Activated CD4-positive, alpha-beta T cell treated with anti-CD3 and anti-CD28 coated beads for 36 hours (primary cell): Measurements from ENCODE around the gene WDR73. TPM values are rescaled to one million over a fixed set of nuclear protein-coding genes. Genes with fewer than 3 reads are reported as not detected.
"Not testable (repeated sequence)": the region's sequence is repeated elsewhere in the genome, so short reads cannot be mapped to it uniquely, and the experiment has no call there.

Experiments used
- ATAC-seq: fragments of 200-7000 bp; cut with Tn5 transposase; one replicate; pipeline ENCODE4 v1.10.0; 2021; ENCODE audit warnings: mild to moderate bottlenecking, moderate library complexity
- CTCF ChIA-PET: fragments of 350-600 bp; sonication (Branson Sonifier 250); formaldehyde crosslinking; loops from one replicate; lab custom pipeline; 2021; ENCODE audit warnings: antibody characterized with exemption; lab: Charles Lee
- POLR2A ChIA-PET: fragments of 350-600 bp; sonication (Branson Sonifier 250); formaldehyde crosslinking; loops from one replicate; lab custom pipeline; 2021; ENCODE audit warnings: antibody characterized with exemption, inconsistent platforms; lab: Charles Lee
- DNase-seq: peaks from one replicate; pipeline ENCODE4 v3.0.0-alpha.2; 2020
- H3K27ac Mint-ChIP-seq: one replicate; pipeline ENCODE4 v1.8.0; 2021; ENCODE audit warnings: mixed read lengths
- H3K27me3 Mint-ChIP-seq: one replicate; pipeline ENCODE4 v1.8.0; 2021; ENCODE audit warnings: mixed read lengths
- H3K36me3 Mint-ChIP-seq: one replicate; pipeline ENCODE4 v1.8.0; 2021; ENCODE audit warnings: low read depth, mixed read lengths
- H3K4me1 Mint-ChIP-seq: one replicate; pipeline ENCODE4 v1.8.0; 2021; ENCODE audit warnings: mixed read lengths
- H3K4me3 Mint-ChIP-seq: one replicate; pipeline ENCODE4 v1.8.0; 2021; ENCODE audit warnings: mild to moderate bottlenecking, moderate library complexity, mixed read lengths
- H3K9me3 Mint-ChIP-seq: one replicate; pipeline ENCODE4 v1.8.0; 2021; ENCODE audit warnings: low read depth, mixed read lengths
- intact Hi-C, 2 experiments: fragments of 100-400 bp; cut with DNase I in 1 of 2; cut with micrococcal nuclease in 1 of 2; formaldehyde crosslinking; loops; one replicate each; pipeline versions ENCODE4 v1.14.2 to v1.15.1; 2022 to 2024; cut with DNase I, micrococcal nuclease
- total RNA-seq, 2 experiments: library from RNA; stranded (reverse); gene quantifications; one replicate each; pipeline ENCODE4 v1.2.3, GENCODE V29; 2021

WDR73 gene
- total RNA-seq, 2 experiments from 2014 or later: 12.4 to 13.3 TPM

DNA sequence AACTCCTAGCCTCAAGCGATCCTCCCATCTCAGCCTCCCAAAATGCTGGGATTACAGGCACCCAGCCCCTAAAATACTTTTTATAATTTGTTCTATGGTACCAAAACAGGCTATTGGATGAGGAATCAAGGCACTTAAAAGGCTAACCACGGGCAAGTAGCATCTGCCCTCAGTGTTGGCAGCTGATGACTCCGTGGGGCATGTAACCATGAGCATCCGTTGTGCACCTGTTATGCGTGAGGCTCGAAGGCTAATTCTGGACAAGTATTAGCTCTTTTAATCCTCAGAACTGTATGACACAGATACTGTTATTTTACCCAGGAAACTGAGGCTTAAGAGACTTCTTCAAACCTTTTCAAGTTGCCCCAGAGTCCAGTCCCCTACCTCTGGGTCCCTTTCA lies 10.2 kb downstream of the WDR73 start:
- Mint-ChIP-seq H3K27me3 (no peaks in the 10 kb centered on the region), H3K4me1 (peaks cover 16% of the 10 kb centered on the region), H3K4me3 (no peak overlapping the region), H3K27ac (peak overlapping the region; percentile 37), H3K9me3 (no peaks in the 10 kb centered on the region), H3K36me3 (peaks cover 63% of the 10 kb centered on the region)
- DNase-seq (no peak), ATAC-seq (no peak)
- POLR2A ChIA-PET: no interaction called here
- CTCF ChIA-PET: interaction anchor here (1.2 kb wide), 1 partner anchor 46 kb away, joined by 3 read pairs; no protein-coding TSS in a partner anchor
- intact Hi-C loops: no loop called here

DNA sequence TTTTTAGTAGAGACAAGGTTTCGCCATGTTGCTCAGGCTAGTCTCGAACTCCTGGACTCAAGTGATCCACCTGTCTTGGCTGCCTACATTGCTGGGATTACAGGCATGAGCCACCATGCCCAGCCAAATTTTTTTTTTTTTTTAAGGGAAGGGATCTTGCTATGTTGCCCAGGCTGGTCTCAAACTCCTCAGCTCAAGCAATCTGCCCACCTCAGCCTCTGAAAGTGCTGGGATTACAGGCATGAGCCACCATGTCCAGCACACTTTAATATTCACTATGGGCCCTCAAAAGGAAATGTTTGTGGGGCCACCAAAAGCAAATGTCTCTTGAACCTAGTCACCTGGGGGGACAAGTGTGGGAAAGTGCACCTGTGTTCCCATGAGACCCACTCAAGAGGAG lies 11.4 kb downstream of the WDR73 start:
- H3K27me3 Mint-ChIP-seq, H3K27ac Mint-ChIP-seq, H3K9me3 Mint-ChIP-seq, H3K4me3 Mint-ChIP-seq, intact Hi-C loops, DNase-seq, ATAC-seq: not testable (repeated sequence)
- POLR2A ChIA-PET: interaction anchor here (0.6 kb wide), 1 partner anchor 76 kb away, joined by 5 read pairs; no protein-coding TSS in a partner anchor
- Mint-ChIP-seq H3K4me1 (peaks cover 15% of the 10 kb centered on the region), H3K36me3 (peaks cover 63% of the 10 kb centered on the region)
- CTCF ChIA-PET: interaction anchor here (0.6 to 1.2 kb wide), 2 partner anchors 16 to 68 kb away, joined by 3 read pairs; no protein-coding TSS in a partner anchor

DNA sequence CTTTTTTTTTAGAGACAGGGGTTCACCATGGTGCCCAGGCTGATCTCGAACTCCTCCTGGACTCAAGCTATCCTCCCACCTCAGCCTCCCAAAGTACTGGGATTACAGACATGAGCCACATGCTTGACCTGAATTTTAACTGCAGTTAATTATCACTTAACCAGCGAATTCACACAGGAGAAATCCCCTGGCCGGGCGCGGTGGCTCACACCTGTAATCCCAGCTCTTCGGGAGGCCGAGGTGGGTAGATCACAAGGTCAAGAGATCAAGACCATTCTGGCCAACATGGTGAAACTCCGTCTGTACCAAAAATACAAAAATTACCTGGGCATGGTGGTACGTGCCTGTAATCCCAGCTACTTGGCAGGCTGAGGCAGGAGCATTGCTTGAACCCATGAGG lies 12.2 kb downstream of the WDR73 start:
- POLR2A ChIA-PET, H3K9me3 Mint-ChIP-seq, H3K4me3 Mint-ChIP-seq, CTCF ChIA-PET, ATAC-seq, H3K27ac Mint-ChIP-seq, DNase-seq, H3K27me3 Mint-ChIP-seq, intact Hi-C loops: not testable (repeated sequence)
- Mint-ChIP-seq H3K4me1 (peaks cover 19% of the 10 kb centered on the region), H3K36me3 (peaks cover 64% of the 10 kb centered on the region)

DNA sequence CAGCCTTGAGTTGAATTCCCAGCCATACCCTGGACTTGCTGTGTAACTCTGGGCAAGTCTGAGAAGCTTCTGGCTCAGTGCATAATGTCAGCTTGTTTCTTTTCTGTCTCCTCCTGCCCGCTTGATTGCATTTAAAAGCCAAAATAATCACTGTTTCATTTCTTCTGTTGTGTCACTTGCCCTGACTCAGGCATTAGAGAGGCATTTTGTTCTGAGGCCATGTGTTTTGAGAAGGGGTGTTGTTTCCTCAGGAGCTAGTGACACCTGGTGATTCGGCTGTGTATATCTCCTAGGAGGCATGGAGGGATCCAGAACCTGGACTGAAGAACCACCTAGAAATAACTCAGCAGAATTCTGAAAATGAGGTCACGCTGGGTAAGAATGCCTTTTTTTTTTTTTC lies 16.0 kb downstream of the WDR73 start:
- intact Hi-C loops: loop anchor here (5.0 to 10.0 kb wide), 3 partner anchors 767 to 1159 kb away; partner anchors contain the start of gene KLHL25 (in 1 of the 2)
- peaks cover 66% of the 10 kb centered on the region for H3K36me3 Mint-ChIP-seq

DNA sequence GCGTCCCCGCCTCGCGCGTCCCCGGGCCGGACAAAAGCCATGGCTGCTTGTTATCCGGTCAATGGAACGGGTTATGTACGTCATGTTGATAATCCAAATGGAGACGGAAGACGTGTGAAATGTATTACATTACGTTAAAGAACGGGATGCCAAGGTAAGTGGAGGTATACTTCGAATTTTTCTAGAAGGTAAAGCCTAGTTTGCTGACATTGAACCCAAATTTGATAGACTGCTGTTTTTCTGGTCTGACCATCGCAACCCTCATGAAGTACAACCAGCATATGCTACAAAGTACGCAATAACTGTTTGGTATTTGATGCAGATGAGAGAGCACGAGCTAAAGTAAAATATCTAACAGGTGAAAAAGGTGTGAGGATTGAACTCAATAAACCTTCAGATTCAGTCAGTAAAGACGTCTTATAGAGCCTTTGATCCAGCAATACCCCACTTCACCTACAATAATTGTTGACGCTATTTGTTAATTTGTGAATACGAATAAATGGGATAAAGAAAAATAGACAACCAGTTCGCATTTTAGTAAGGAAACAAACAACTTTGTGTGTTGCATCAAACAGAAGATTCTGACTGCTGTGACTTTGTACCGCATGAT lies 19.8 kb downstream of the WDR73 start:
- peak overlapping the region; percentile 93 for H3K4me3 Mint-ChIP-seq
- H3K9me3 Mint-ChIP-seq: no peaks in the 10 kb centered on the region
- peaks cover 45% of the 10 kb centered on the region for H3K36me3 Mint-ChIP-seq
- DNase-seq: no peak
- ChIA-PET POLR2A (no interaction called here), CTCF (interaction anchor here (0.8 to 2.0 kb wide), 10 partner anchors 9 to 80 kb away, joined by 3 to 6 read pairs (median 3); partner anchors contain the start of gene WDR73)
- no peak for ATAC-seq
- H3K27me3 Mint-ChIP-seq: no peaks in the 10 kb centered on the region
- H3K4me1 Mint-ChIP-seq: peaks cover 48% of the 10 kb centered on the region
- peak overlapping the region; percentile 85 for H3K27ac Mint-ChIP-seq
- intact Hi-C loops: loop anchor here (5.0 to 10.0 kb wide), 3 partner anchors 47 to 1160 kb away; partner anchors contain the start of gene KLHL25 (in 1 of the 2)

More for the DNA sequence above, 16.0 kb downstream of the WDR73 start:
- Mint-ChIP-seq H3K9me3 (no peaks in the 10 kb centered on the region), H3K27ac (peak overlapping the region; percentile 82), H3K4me1 (peaks cover 38% of the 10 kb centered on the region), H3K4me3 (no peak overlapping the region), H3K27me3 (no peaks in the 10 kb centered on the region)
- CTCF ChIA-PET: interaction anchor here (0.6 to 1.2 kb wide), 10 partner anchors 11 to 100 kb away, joined by 3 to 4 read pairs (median 3); partner anchors contain the start of gene WDR73
- peak; percentile 15 for ATAC-seq
- no peak for DNase-seq
- POLR2A ChIA-PET: interaction anchor here (0.7 kb wide), 1 partner anchor 34 kb away, joined by 5 read pairs; no protein-coding TSS in a partner anchor

DNA sequence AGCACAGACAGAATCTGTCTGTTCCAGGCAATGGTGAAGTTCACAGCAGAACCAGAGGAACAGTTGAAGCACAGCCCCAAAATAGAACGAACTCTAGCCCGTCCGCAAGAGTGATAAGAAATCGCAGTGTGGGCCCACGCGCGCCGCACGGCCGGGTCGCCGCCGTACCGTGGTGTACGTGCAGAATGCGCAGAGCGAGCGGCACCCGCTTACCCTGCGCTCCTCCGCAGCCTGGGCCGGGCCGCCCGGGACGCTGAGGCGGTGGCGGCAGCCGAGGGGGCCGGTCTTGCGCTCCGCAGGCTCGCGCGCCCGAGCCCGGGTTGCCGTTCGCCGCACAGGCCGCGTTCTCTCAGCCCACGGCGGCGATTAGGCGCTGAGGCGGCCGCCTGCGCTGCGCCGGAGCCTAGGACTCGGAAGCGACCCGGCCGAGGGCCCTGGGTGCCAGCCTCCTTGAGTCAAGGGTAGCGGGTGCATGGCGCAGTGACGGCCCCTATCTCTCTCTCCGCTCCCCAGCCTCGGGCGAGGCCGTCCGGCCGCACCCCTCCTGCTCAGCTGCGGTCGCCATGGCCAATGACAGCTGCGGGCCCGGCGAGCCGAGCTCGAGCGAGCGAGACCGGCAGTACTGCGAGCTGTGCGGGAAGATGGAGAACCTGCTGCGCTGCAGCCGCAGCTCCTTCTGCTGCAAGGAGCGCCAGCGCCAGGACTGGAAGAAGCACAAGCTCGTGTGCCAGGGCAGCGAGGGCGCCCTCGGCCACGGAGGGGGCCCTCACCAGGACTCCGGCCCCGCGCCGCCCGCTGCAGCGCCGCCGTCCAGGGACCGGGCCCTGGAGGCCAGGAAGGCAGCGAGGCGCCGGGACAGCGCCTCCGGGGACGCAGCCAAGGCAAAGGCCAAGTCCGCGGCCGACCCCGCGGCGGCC lies 20.5 kb downstream of the WDR73 start:
- ATAC-seq: peak; percentile 57
- Mint-ChIP-seq H3K4me1 (peaks cover 45% of the 10 kb centered on the region), H3K27ac (peak overlapping the region; percentile 99), H3K4me3 (peak overlapping the region; percentile 93), H3K36me3 (peaks cover 39% of the 10 kb centered on the region), H3K9me3 (no peaks in the 10 kb centered on the region), H3K27me3 (no peaks in the 10 kb centered on the region)
- POLR2A ChIA-PET: no interaction called here
- DNase-seq: peak; percentile 87
- intact Hi-C loops: loop anchor here (1.0 to 10.0 kb wide), 6 partner anchors 45 to 1161 kb away; partner anchors contain the start of genes KLHL25 (in 1 of the 2) and SEC11A (in 1 of the 2)
- CTCF ChIA-PET: interaction anchor here (0.6 to 1.3 kb wide), 4 partner anchors 8 to 308 kb away, joined by 3 to 4 read pairs (median 3); no protein-coding TSS in a partner anchor

DNA sequence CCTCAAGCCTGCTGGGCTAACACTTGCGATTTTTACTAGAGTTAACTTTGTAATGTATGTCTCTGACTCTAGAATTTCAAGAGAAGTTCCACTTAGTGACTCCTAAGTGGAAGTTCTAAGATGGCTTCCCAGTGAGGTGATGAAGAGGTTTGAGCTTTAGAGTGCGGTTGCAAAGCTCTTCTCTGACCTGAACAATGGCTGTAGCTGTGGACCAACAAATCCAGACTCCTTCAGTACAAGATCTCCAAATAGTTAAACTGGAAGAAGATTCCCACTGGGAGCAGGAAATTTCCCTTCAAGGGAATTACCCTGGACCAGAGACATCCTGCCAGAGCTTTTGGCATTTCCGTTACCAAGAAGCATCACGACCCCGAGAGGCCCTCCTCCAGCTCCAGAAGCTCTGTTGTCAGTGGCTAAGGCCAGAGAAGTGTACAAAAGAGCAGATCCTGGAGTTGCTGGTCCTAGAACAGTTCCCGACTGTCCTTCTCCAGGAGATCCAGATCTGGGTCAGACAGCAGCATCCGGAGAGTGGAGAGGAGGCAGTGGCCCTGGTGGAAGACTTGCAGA lies 22.3 kb downstream of the WDR73 start:
- Mint-ChIP-seq H3K4me3 (peak overlapping the region; percentile 93), H3K27me3 (no peaks in the 10 kb centered on the region), H3K9me3 (no peaks in the 10 kb centered on the region), H3K4me1 (peaks cover 34% of the 10 kb centered on the region), H3K27ac (peak overlapping the region; percentile 94), H3K36me3 (peaks cover 27% of the 10 kb centered on the region)
- intact Hi-C loops: loop anchor here (1.0 to 10.0 kb wide), 9 partner anchors 23 to 1163 kb away; partner anchors contain the start of genes WDR73 (in 2 of the 2), ZNF592 (in 2 of the 2), KLHL25 (in 1 of the 2) and PDE8A (in 1 of the 2)
- DNase-seq: no peak
- ATAC-seq: peak; percentile 3
- CTCF ChIA-PET: interaction anchor here (0.7 to 2.9 kb wide), 15 partner anchors 9 to 350 kb away, joined by 3 to 13 read pairs (median 3); partner anchors contain the start of gene ZSCAN2
- POLR2A ChIA-PET: interaction anchor here (0.6 to 1.1 kb wide), 7 partner anchors 20 to 349 kb away, joined by 3 to 6 read pairs (median 4); partner anchors contain the start of gene WDR73

DNA sequence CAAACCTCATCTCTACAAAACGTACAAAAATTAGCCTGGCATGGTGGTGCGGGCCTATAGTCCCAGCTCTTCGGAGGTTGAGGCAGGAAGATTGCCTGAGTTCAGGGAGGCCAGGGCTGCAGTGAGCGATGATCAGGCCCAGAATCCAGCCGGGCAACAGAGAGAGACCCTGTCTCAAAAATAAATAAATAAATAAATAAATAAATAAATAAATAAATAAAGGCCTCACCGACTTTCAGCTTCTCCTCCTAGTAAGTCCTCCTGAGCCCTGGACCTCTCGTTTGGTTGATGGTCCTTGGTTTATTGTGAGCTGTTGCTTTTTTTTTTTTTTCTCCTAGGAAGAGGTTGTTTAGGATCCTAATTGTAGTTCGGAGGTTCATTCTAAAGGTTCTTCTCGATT lies 25.1 kb downstream of the WDR73 start:
- intact Hi-C loops: no loop called here
- Mint-ChIP-seq H3K36me3 (peaks cover 11% of the 10 kb centered on the region), H3K27me3 (no peaks in the 10 kb centered on the region), H3K9me3 (no peaks in the 10 kb centered on the region), H3K27ac (no peak overlapping the region), H3K4me1 (peaks cover 17% of the 10 kb centered on the region), H3K4me3 (no peak overlapping the region)
- ChIA-PET CTCF (interaction anchor here (0.6 to 1.9 kb wide), 3 partner anchors 35 to 654 kb away, joined by 3 to 4 read pairs (median 3); no protein-coding TSS in a partner anchor), POLR2A (interaction anchor here (0.6 kb wide), 1 partner anchor 107 kb away, joined by 3 read pairs; no protein-coding TSS in a partner anchor)
- no peak for DNase-seq
- no peak for ATAC-seq

DNA sequence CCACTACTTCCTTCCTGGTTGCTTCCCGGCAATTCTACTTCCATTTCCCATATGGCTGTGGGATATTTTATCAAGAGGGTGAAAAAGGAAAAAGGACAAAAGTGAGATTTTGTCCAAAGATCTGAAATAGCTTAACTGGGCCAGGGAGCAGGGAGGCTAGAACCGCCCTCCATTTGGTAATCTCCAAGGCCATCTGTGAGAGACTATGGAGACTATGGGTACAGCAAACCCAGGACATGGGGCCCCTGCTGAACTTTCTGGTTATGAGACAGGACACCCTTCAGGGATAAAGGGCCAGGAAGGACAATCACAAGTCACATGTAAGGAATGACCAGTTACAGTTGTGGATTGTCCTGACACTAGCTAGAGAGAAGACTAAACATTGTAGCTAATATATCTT lies 29.0 kb downstream of the WDR73 start:
- no peak for DNase-seq
- no peak overlapping the region for H3K27ac Mint-ChIP-seq
- CTCF ChIA-PET: interaction anchor here (1.0 to 1.4 kb wide), 2 partner anchors 10 to 19 kb away, joined by 3 read pairs; no protein-coding TSS in a partner anchor

DNA sequence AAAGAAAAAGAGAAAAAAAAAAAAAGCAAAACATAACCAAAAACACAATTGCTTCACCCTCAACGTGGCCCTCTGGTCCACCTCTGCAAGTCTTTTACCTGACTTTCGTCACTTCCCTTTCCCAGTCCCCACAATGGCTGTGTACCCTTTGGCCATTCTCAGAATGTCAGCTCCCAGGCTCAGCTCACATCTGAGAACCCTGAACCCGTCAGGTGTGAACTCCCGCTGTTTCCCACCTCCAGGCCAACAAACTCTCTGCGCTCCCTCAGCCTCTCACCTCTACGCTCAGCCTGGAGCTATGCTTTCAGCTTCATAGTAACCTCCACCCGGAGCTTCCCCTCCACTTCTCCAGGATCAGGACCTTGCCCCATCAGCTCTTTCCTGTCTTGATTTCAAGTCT lies 29.7 kb downstream of the WDR73 start:
- ChIA-PET CTCF (interaction anchor here (1.0 kb wide), 1 partner anchor 19 kb away, joined by 3 read pairs; no protein-coding TSS in a partner anchor), POLR2A (interaction anchor here (0.7 kb wide), 1 partner anchor 197 kb away, joined by 3 read pairs; no protein-coding TSS in a partner anchor)
- DNase-seq (no peak), ATAC-seq (no peak)
- intact Hi-C loops: no loop called here
- Mint-ChIP-seq H3K36me3 (peaks cover 43% of the 10 kb centered on the region), H3K27ac (no peak overlapping the region), H3K27me3 (no peaks in the 10 kb centered on the region), H3K4me1 (no peaks in the 10 kb centered on the region), H3K9me3 (peaks cover 23% of the 10 kb centered on the region), H3K4me3 (no peak overlapping the region)

More for the DNA sequence above, 29.0 kb downstream of the WDR73 start:
- Mint-ChIP-seq H3K36me3 (peaks cover 37% of the 10 kb centered on the region), H3K9me3 (peaks cover 20% of the 10 kb centered on the region), H3K27me3 (no peaks in the 10 kb centered on the region), H3K4me3 (no peak overlapping the region), H3K4me1 (peaks cover 3% of the 10 kb centered on the region)
- intact Hi-C loops: no loop called here
- no peak for ATAC-seq
- POLR2A ChIA-PET: no interaction called here
